GM23338 (cell line): ENCODE results near the gene ARHGEF10L.

Source experiments
- CREB1 ChIP-seq: fragments of 250-450 bp; sonication (Bioruptor Pico); IDR thresholded peaks from 2 replicates; pipeline ENCODE4 v1.5.0; 2020; ENCODE audit warnings: low read depth, mild to moderate bottlenecking, moderate library complexity
- CTCF ChIP-seq, 2 experiments: fragments of 200-600 bp in 1 of 2; sonication (generic) in 1 of 2; conservative IDR thresholded peaks; 2 replicates each; pipeline versions ENCODE4 v1.5.1 to v1.6.1; 2016 to 2017; ENCODE audit warnings: antibody characterized with exemption in 2 of 2, low read depth in 2 of 2, mild to moderate bottlenecking in 2 of 2, moderate library complexity in 1 of 2
- ETS1 ChIP-seq: IDR thresholded peaks from 2 replicates; pipeline ENCODE4 v1.6.1; 2016; ENCODE audit warnings: antibody characterized with exemption
- EZH2 ChIP-seq: fragments of 200-600 bp; sonication (generic); IDR thresholded peaks from one replicate; pipeline ENCODE4 v1.8.0; 2017; ENCODE audit warnings: antibody characterized with exemption, mild to moderate bottlenecking, low read depth; ENCODE audit not compliant: unreplicated experiment
- EZH2phosphoT487 ChIP-seq: fragments of 200-600 bp; sonication (generic); IDR thresholded peaks from one replicate; pipeline ENCODE4 v1.8.1; 2018; ENCODE audit warnings: antibody characterized with exemption; ENCODE audit not compliant: unreplicated experiment
- JUNB ChIP-seq: IDR thresholded peaks from one replicate; pipeline ENCODE4 v1.6.1; 2016; ENCODE audit warnings: antibody characterized with exemption; ENCODE audit not compliant: unreplicated experiment
- POLR2AphosphoS5 ChIP-seq: IDR thresholded peaks from 2 replicates; pipeline ENCODE4 v1.6.1; 2016; ENCODE audit warnings: antibody characterized with exemption, low read depth
- REST ChIP-seq: IDR thresholded peaks from one replicate; pipeline ENCODE4 v1.6.1; 2018; ENCODE audit warnings: antibody characterized with exemption; ENCODE audit not compliant: unreplicated experiment
- ZNF114 ChIP-seq: fragments of 250-450 bp; sonication (Bioruptor Pico); IDR thresholded peaks from 2 replicates; pipeline ENCODE4 v1.5.0; 2020; ENCODE audit warnings: mild to moderate bottlenecking, moderate library complexity
- ZNF331 ChIP-seq: fragments of 250-450 bp; sonication (Bioruptor Pico); IDR thresholded peaks from 2 replicates; pipeline ENCODE4 v1.5.0; 2020; ENCODE audit warnings: low read depth, mild to moderate bottlenecking, moderate library complexity

GRCh38 chr1:17684810-17685209, 145.3 kb downstream of the ARHGEF10L start:
- TF ChIP-seq CTCF (conservative IDR thresholded peaks at IDR 0.05; ENCODE audit: low read depth in 2 of 2) (no peak), EZH2 (no peak), REST (no peak), CREB1 (CRISPR knock-in tag) (no peak), JUNB (no peak), POLR2AphosphoS5 (no peak), ZNF114 (CRISPR knock-in tag) (no peak), EZH2phosphoT487 (no peak), ZNF331 (no peak), ETS1 (no peak)
